Retinal pigment epithelial cell (primary cell): ENCODE measurements around the gene ZNF467.
A peak's percentile ranks its signal among the peaks of the same experiment; 100 is the strongest.

Source experiments
- DNase-seq: peaks from one replicate; pipeline ENCODE4 v3.0.0-alpha.2; 2010; ENCODE audit warnings: low read depth
- H3K4me3 ChIP-seq: 2 replicates; pipeline ENCODE4 v1.5.1; 2011; ENCODE audit warnings: mild to moderate bottlenecking, low read length, control low read depth, moderate library complexity
- CTCF ChIP-seq: conservative IDR thresholded peaks from 2 replicates; pipeline ENCODE4 v1.5.1; 2011; ENCODE audit warnings: low read depth, low read length, control low read depth, inconsistent platforms

ZNF467 gene

GRCh38 chr7:149804106-149804505, 30.7 kb upstream of the ZNF467 start:
- DNase-seq: no peak
- no peak overlapping the region for H3K4me3 ChIP-seq

GRCh38 chr7:149803551-149804074, 30.2 kb upstream of the ZNF467 start:
- no peak for TF ChIP-seq CTCF
- no peak overlapping the region for H3K4me3 ChIP-seq
- no peak for DNase-seq

More at GRCh38 chr7:149804106-149804505, 30.7 kb upstream of the ZNF467 start:
- TF ChIP-seq CTCF: no peak

GRCh38 chr7:149802966-149803365, 29.6 kb upstream of the ZNF467 start:
- no peak for TF ChIP-seq CTCF
- DNase-seq: no peak
- no peak overlapping the region for H3K4me3 ChIP-seq

- DNase-seq: no peak
- no peak overlapping the region for H3K4me3 ChIP-seq
- no peak for TF ChIP-seq CTCF
Observed at GRCh38 chr7:149801816-149802215, 28.4 kb upstream of the ZNF467 start.

GRCh38 chr7:149801002-149801566, 27.7 kb upstream of the ZNF467 start:
- no peak overlapping the region for H3K4me3 ChIP-seq
- DNase-seq: no peak
- TF ChIP-seq CTCF: no peak

- no peak for TF ChIP-seq CTCF
- DNase-seq: no peak
- no peak overlapping the region for H3K4me3 ChIP-seq
Observed at GRCh38 chr7:149800169-149800555, 26.8 kb upstream of the ZNF467 start.

- peak; percentile 50 for TF ChIP-seq CTCF
- no peak for DNase-seq
- H3K4me3 ChIP-seq: no peak overlapping the region
Observed at GRCh38 chr7:149799397-149800168, 26.2 kb upstream of the ZNF467 start.
